Activated T-helper 1 cell treated with anti-CD3 and anti-CD28 coated beads, Interleukin-2, amount 50 U/mL, for 16 hours (primary cell): ENCODE results near the gene CSNK1G1.
"Not testable (repeated sequence)": the region's sequence is repeated elsewhere in the genome, so short reads cannot be mapped to it uniquely, and the experiment has no call there.

Experiments used
- DNase-seq, 2 donors: peaks; one replicate each; pipeline ENCODE4 v3.0.0-alpha.2; 2020; ENCODE audit warnings: low read depth in 1 of 2, low spot score in 1 of 2

CSNK1G1 gene

GRCh38 chr15:64288999-64289398, 67.0 kb downstream of the CSNK1G1 start:
- DNase-seq = no peak

- DNase-seq = no peak
Measured at GRCh38 chr15:64288577-64288976, 67.4 kb downstream of the CSNK1G1 start.

GRCh38 chr15:64287953-64288352, 68.0 kb downstream of the CSNK1G1 start:
- no peak for DNase-seq

GRCh38 chr15:64286473-64286872, 69.5 kb downstream of the CSNK1G1 start:
- DNase-seq = no peak

- DNase-seq = no peak
Measured at GRCh38 chr15:64285871-64286270, 70.1 kb downstream of the CSNK1G1 start.

GRCh38 chr15:64285150-64285549, 70.8 kb downstream of the CSNK1G1 start:
- no peak for DNase-seq

GRCh38 chr15:64284042-64284441, 71.9 kb downstream of the CSNK1G1 start:
- DNase-seq = no peak

- DNase-seq = no peak
Measured at GRCh38 chr15:64282701-64283100, 73.3 kb downstream of the CSNK1G1 start.

GRCh38 chr15:64279131-64279530, 76.8 kb downstream of the CSNK1G1 start:
- no peak for DNase-seq

GRCh38 chr15:64275934-64276333, 80.0 kb downstream of the CSNK1G1 start:
- no peak for DNase-seq

- no peak for DNase-seq
Measured at GRCh38 chr15:64274341-64274950, 81.5 kb downstream of the CSNK1G1 start.

GRCh38 chr15:64267331-64267973, 88.5 kb downstream of the CSNK1G1 start:
- no peak for DNase-seq

GRCh38 chr15:64265188-64265587, 90.8 kb downstream of the CSNK1G1 start:
- not testable (repeated sequence) for DNase-seq

GRCh38 chr15:64264502-64264901, 91.5 kb downstream of the CSNK1G1 start:
- DNase-seq = no peak

- DNase-seq = no peak
Measured at GRCh38 chr15:64263567-64263966, 92.4 kb downstream of the CSNK1G1 start.

- DNase-seq = no peak
Measured at GRCh38 chr15:64256051-64256450, 99.9 kb downstream of the CSNK1G1 start.

GRCh38 chr15:64251658-64252057, 104.3 kb downstream of the CSNK1G1 start:
- no peak for DNase-seq

- no peak for DNase-seq
Measured at GRCh38 chr15:64251121-64251520, 104.9 kb downstream of the CSNK1G1 start.

GRCh38 chr15:64249883-64250575, 105.9 kb downstream of the CSNK1G1 start:
- DNase-seq = no peak

GRCh38 chr15:64249406-64249805, 106.6 kb downstream of the CSNK1G1 start:
- DNase-seq = no peak

- DNase-seq = peak in 1 of 2 donors; percentile 5
Measured at GRCh38 chr15:64247906-64248541, 107.9 kb downstream of the CSNK1G1 start.

- no peak for DNase-seq
Measured at GRCh38 chr15:64247535-64247905, 108.5 kb downstream of the CSNK1G1 start.
